Activated CD4-positive, alpha-beta T cell treated with anti-CD3 and anti-CD28 coated beads, Interleukin-2, amount 50 U/mL, for 48 hours (primary cell): ENCODE measurements around the gene OSTM1.
A peak's percentile ranks its signal among the peaks of the same experiment; 100 is the strongest.

Source experiments
- DNase-seq, 2 experiments: peaks; one replicate each; pipeline ENCODE4 v3.0.0-alpha.2; 2020

Gene OSTM1

GRCh38 chr6:108074359-108075144 lies at the start of gene OSTM1:
TSS of gene OSTM1 (minus strand) at chr6:108074741. CDS start at chr6:108074651, 90 bp downstream.
- peak; percentile 93 for DNase-seq

- DNase-seq = no peak
Observed at GRCh38 chr6:108123946-108124345, 49.4 kb upstream of the OSTM1 start.

- no peak for DNase-seq
Observed at GRCh38 chr6:108123481-108123929, 49.0 kb upstream of the OSTM1 start.

GRCh38 chr6:108121612-108122011 lies 47.1 kb upstream of the OSTM1 start:
- no peak for DNase-seq

GRCh38 chr6:108120311-108120710 lies 45.8 kb upstream of the OSTM1 start:
- DNase-seq = no peak

- DNase-seq = no peak
Observed at GRCh38 chr6:108119769-108120141, 45.2 kb upstream of the OSTM1 start.

GRCh38 chr6:108118810-108119768 lies 44.5 kb upstream of the OSTM1 start:
- DNase-seq = peak in 1 of 2 experiments; percentile 20

GRCh38 chr6:108118359-108118724 lies 43.8 kb upstream of the OSTM1 start:
- DNase-seq = no peak

GRCh38 chr6:108117427-108118358 lies 43.2 kb upstream of the OSTM1 start:
- peak; percentile 16 to 31 for DNase-seq

- DNase-seq = peak in 1 of 2 experiments; percentile 13
Observed at GRCh38 chr6:108116546-108117426, 42.2 kb upstream of the OSTM1 start.

- peak in 1 of 2 experiments; percentile 44 for DNase-seq
Observed at GRCh38 chr6:108115598-108116058, 41.1 kb upstream of the OSTM1 start.

- DNase-seq = peak; percentile 46 to 60
Observed at GRCh38 chr6:108114841-108115597, 40.5 kb upstream of the OSTM1 start.

- peak in 1 of 2 experiments; percentile 25 for DNase-seq
Observed at GRCh38 chr6:108113557-108114519, 39.3 kb upstream of the OSTM1 start.

GRCh38 chr6:108108374-108108773 lies 33.8 kb upstream of the OSTM1 start:
- DNase-seq = no peak

- no peak for DNase-seq
Observed at GRCh38 chr6:108107102-108107501, 32.6 kb upstream of the OSTM1 start.

- no peak for DNase-seq
Observed at GRCh38 chr6:108106694-108107093, 32.2 kb upstream of the OSTM1 start.

GRCh38 chr6:108106261-108106660 lies 31.7 kb upstream of the OSTM1 start:
- no peak for DNase-seq

- no peak for DNase-seq
Observed at GRCh38 chr6:108105571-108105970, 31.0 kb upstream of the OSTM1 start.

- no peak for DNase-seq
Observed at GRCh38 chr6:108102965-108103364, 28.4 kb upstream of the OSTM1 start.
